HCT116 (cell line): ENCODE results near the gene ZNF148. TPM values are rescaled to one million over a fixed set of nuclear protein-coding genes. Genes with fewer than 3 reads are reported as not detected.

Source experiments
- ATAC-seq: fragments of 200-7000 bp; cut with Tn5 transposase; 2 replicates; pipeline ENCODE4 v1.9.1; 2020; ENCODE audit warnings: mild to moderate bottlenecking, moderate library complexity
- BruUV-seq: library from RNA; stranded (reverse); fragments of 400-500 nt; replicated peaks from 2 replicates; lab custom pipeline; 2021; lab: Mats Ljungman, UMichigan
- CTCF ChIA-PET: fragments of 300-600 bp; sonication (Branson Sonifier 250); formaldehyde crosslinking; loops from one replicate; lab custom pipeline; 2021; ENCODE audit warnings: antibody characterized with exemption; lab: Charles Lee
- POLR2A ChIA-PET: fragments of 300-600, 350-600 bp; sonication (Branson Sonifier 250); formaldehyde crosslinking; loops from one replicate; lab custom pipeline; 2021; ENCODE audit warnings: antibody characterized with exemption; lab: Charles Lee
- RAD21 ChIA-PET, 2 experiments: fragments of 300-600 bp; sonication (Branson Sonifier 250); formaldehyde crosslinking; loops; one replicate each; lab custom pipeline; 2023; ENCODE audit warnings: low total read pairs in 2 of 2; ENCODE audit not compliant: uncharacterized antibody in 2 of 2, unreplicated experiment in 2 of 2, low non-redundant PET in 1 of 2; lab: Charles Lee
- DNase-seq: peaks from one replicate; pipeline ENCODE4 v3.0.0-alpha.2; 2010; ENCODE audit warnings: low read depth, low spot score
- H2AFZ ChIP-seq: fragments of 200-600 bp; shearing (Covaris generic), sonication (generic); 2 replicates; pipeline ENCODE4 v1.6.1; 2017; ENCODE audit warnings: low read depth, mixed run types, mixed read lengths, antibody characterized with exemption, low read length; ENCODE audit not compliant: poor library complexity, severe bottlenecking
- H3K27ac ChIP-seq: 2 replicates; pipeline ENCODE4 v1.5.1; 2012; ENCODE audit warnings: low read depth, low read length
- H3K27me3 ChIP-seq: fragments of 200-600 bp; sonication (generic); 2 replicates; pipeline ENCODE4 v1.6.1; 2016; ENCODE audit warnings: mixed run types, low read length, mixed read lengths; ENCODE audit not compliant: insufficient read depth
- H3K36me3 ChIP-seq, 2 experiments: fragments of 200-500 bp in 1 of 2; fragments of 200-600 bp in 1 of 2; sonication (Bioruptor generic) in 1 of 2; sonication (generic) in 1 of 2; 2 replicates each; pipeline versions ENCODE4 v1.5.1 to v1.6.1; 2014 to 2016; ENCODE audit warnings: low read length in 2 of 2, inconsistent platforms in 1 of 2, mixed read lengths in 1 of 2, mixed run types in 1 of 2; ENCODE audit not compliant: insufficient read depth in 2 of 2, control insufficient read depth in 1 of 2
- H3K4me1 ChIP-seq, 2 experiments: fragments of 200-600 bp in 1 of 2; sonication (generic) in 1 of 2; 2 replicates each; pipeline versions ENCODE4 v1.5.1 to v1.6.1; 2012 to 2017; ENCODE audit warnings: low read length in 2 of 2, inconsistent platforms in 1 of 2, mild to moderate bottlenecking in 1 of 2, mixed read lengths in 1 of 2, mixed run types in 1 of 2, moderate library complexity in 1 of 2; ENCODE audit not compliant: insufficient read depth in 2 of 2, control insufficient read depth in 1 of 2
- H3K4me2 ChIP-seq: fragments of 200-600 bp; sonication (generic); 2 replicates; pipeline ENCODE4 v1.6.1; 2017; ENCODE audit warnings: mixed run types, low read length, mixed read lengths
- H3K4me3 ChIP-seq, 2 experiments: fragments of 200-600 bp in 1 of 2; sonication (generic) in 1 of 2; replicated peaks in 1 of 2; 2 replicates each; pipeline ENCODE4 v1.5.1; 2011 to 2016; ENCODE audit warnings: low read length in 2 of 2, control low read depth in 1 of 2, low read depth in 1 of 2, mild to moderate bottlenecking in 1 of 2, mixed read lengths in 1 of 2, mixed run types in 1 of 2
- H3K79me2 ChIP-seq: fragments of 200-600 bp; sonication (generic); 2 replicates; pipeline ENCODE4 v1.6.1; 2017; ENCODE audit warnings: mild to moderate bottlenecking, mixed run types, low read length, moderate library complexity, mixed read lengths; ENCODE audit not compliant: insufficient read depth
- H3K9ac ChIP-seq: fragments of 200-600 bp; sonication (generic); 2 replicates; pipeline ENCODE4 v1.6.1; 2016; ENCODE audit warnings: low read length, mixed read lengths
- H3K9me2 ChIP-seq: fragments of 200-600 bp; sonication (generic), shearing (Covaris generic); 2 replicates; pipeline ENCODE4 v1.6.1; 2017; ENCODE audit warnings: mixed run types, mild to moderate bottlenecking, moderate library complexity; ENCODE audit not compliant: insufficient read depth
- H3K9me3 ChIP-seq, 2 experiments: fragments of 200-500 bp in 1 of 2; fragments of 200-600 bp in 1 of 2; sonication (Bioruptor generic) in 1 of 2; sonication (generic) in 1 of 2; 2 replicates each; pipeline ENCODE4 v1.6.1; 2014 to 2017; ENCODE audit warnings: low read length in 2 of 2, mixed read lengths in 2 of 2, inconsistent platforms in 1 of 2, low read depth in 1 of 2, mild to moderate bottlenecking in 1 of 2, mixed run types in 1 of 2, moderate library complexity in 1 of 2; ENCODE audit not compliant: control insufficient read depth in 1 of 2, insufficient read depth in 1 of 2
- H4K20me1 ChIP-seq: fragments of 200-600 bp; sonication (generic), shearing (Covaris generic); 2 replicates; pipeline ENCODE4 v1.6.1; 2017; ENCODE audit warnings: mixed run types, mild to moderate bottlenecking, moderate library complexity; ENCODE audit not compliant: insufficient read depth
- EGR1 ChIP-seq: IDR thresholded peaks from 2 replicates; pipeline ENCODE4 v1.6.1; 2012; ENCODE audit warnings: low read depth
- FOSL1 ChIP-seq: IDR thresholded peaks from 2 replicates; pipeline ENCODE4 v1.6.1; 2012; ENCODE audit warnings: low read depth
- JUND ChIP-seq: IDR thresholded peaks from 2 replicates; pipeline ENCODE4 v1.6.1; 2012
- POLR2A ChIP-seq: IDR thresholded peaks from 2 replicates; pipeline ENCODE4 v1.7.0; 2011; ENCODE audit warnings: borderline replicate concordance; ENCODE audit not compliant: insufficient read depth, insufficient read length; ENCODE audit errors: extremely low read depth
- RAD21 ChIP-seq: IDR thresholded peaks from 2 replicates; pipeline ENCODE4 v1.6.1; 2012; ENCODE audit warnings: low read depth, mild to moderate bottlenecking
- REST ChIP-seq: IDR thresholded peaks from 2 replicates; pipeline ENCODE4 v1.6.1; 2012; ENCODE audit warnings: low read depth
- YY1 ChIP-seq: IDR thresholded peaks from 2 replicates; pipeline ENCODE4 v1.6.1; 2011; ENCODE audit warnings: low read length, low read depth, moderate library complexity, mild to moderate bottlenecking; ENCODE audit not compliant: insufficient replicate concordance; ENCODE audit errors: extremely low read depth
- ZFX ChIP-seq: fragments of 450-650 bp; IDR thresholded peaks from 2 replicates; pipeline ENCODE4 v1.6.1; 2017
- ZNF274 ChIP-seq: fragments of 200-500 bp; sonication (Bioruptor generic); IDR thresholded peaks from 2 replicates; pipeline ENCODE4 v1.6.1; 2014; ENCODE audit warnings: mild to moderate bottlenecking, low read depth, low read length, inconsistent platforms
- intact Hi-C: fragments of 100-400 bp; cut with micrococcal nuclease; formaldehyde crosslinking; loops from 2 replicates; pipeline ENCODE4 v1.10.0; 2022
- total RNA-seq: library from RNA; stranded (reverse); gene quantifications from one replicate; pipeline ENCODE4 v1.2.1, GENCODE V29; 2021; ENCODE audit not compliant: unreplicated experiment

The ZNF148 gene
- total RNA-seq, 1 experiment from 2014 or later, result 35.0 TPM

- TF ChIP-seq REST (no peak), POLR2A (no peak), FOSL1 (no peak)
Measured at GRCh38 chr3:125187599-125187910, 187.6 kb downstream of the ZNF148 start (continued).

- Histone ChIP-seq H3K27me3 (no peaks in the 10 kb centered on the region), H4K20me1 (no peaks in the 10 kb centered on the region), H3K36me3 (peaks cover 0 to 33% of the 10 kb centered on the region in 2 experiments; a peak in 1 of 4 replicates), H3K9me3 (no peaks in the 10 kb centered on the region), H3K9ac (no peak overlapping the region), H3K9me2 (no peaks in the 10 kb centered on the region), H3K4me2 (no peak overlapping the region), H2AFZ (no peak overlapping the region), H3K79me2 (no peaks in the 10 kb centered on the region), H3K27ac (no peak overlapping the region), H3K4me1 (no peaks in the 10 kb centered on the region), H3K4me3 (no peak overlapping the region)
- BruUV-seq, result no TSS peak
- TF ChIP-seq ZFX, result no peak
- TF ChIP-seq EGR1, result no peak
- TF ChIP-seq JUND, result no peak
- no peak for TF ChIP-seq ZNF274
- TF ChIP-seq YY1, result no peak
- TF ChIP-seq RAD21, result no peak
- intact Hi-C loops, result no loop called here
- DNase-seq, result no peak
- ChIA-PET CTCF (no interaction called here), RAD21 (no interaction called here), POLR2A (no interaction called here)
- ATAC-seq, result no peak
Measured at GRCh38 chr3:125186800-125187598, 188.1 kb downstream of the ZNF148 start.
